Measurements from ENCODE around the gene PHLDA3.

DNA sequence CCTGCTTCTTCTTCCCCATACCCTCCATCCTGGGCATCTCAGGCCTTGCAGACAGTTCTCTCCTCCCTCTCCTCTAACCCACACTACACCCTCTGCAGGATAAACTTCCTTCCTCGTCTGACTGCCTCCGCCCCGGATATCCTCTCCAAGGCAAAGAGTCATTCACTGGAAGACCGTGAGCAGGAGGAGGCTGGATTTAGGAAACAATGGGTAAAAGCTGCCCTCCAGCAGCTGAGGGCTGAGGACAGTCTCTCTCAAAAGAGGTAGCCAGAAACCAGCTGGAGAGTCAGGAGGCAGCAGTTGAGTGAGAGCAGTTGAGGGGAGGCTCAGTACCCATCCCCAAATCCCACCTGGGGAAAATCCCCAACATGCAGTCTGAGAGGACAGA is 36.5 kb upstream of the PHLDA3 start:
- TF ChIP-seq EZH2 (optimal IDR thresholded peaks at IDR 0.05; ENCODE audit: low read depth, low read length) (no peak), CTCF (IDR thresholded peaks at IDR 0.05; ENCODE audit: low read length) (no peak)

All from MM.1S (cell line).